NOMO-1 treated with DMSO at 0.1 percent for 48 hours (cell line): ENCODE measurements around the gene CCL17.
A peak's percentile ranks its signal among the peaks of the same experiment; 100 is the strongest.
"Not testable (repeated sequence)": the region's sequence is repeated elsewhere in the genome, so short reads cannot be mapped to it uniquely, and the experiment has no call there.

Experiments
- DNase-seq: peaks from one replicate; lab custom pipeline; 2025; ENCODE audit not compliant: unreplicated experiment; lab: John Stamatoyannopoulos, UW

CCL17 gene

DNA sequence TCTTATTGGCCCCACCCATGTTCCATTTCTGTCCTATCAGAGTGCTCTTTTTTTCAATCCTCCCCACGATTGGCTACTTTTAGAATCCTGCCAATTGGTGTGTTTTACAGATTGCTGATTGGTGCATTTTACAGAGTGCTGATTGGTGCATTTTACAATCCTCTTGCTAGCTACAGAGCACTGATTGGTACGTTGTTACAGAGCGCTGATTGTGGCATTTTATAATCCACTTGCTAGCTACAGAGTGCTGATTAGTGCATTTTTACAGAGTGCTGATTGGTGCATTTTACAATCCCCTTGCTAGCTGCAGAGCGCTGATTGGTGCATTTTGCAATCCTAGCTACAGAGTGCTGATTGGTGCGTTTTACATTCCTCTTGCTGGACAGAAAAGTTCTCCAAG, 9.5 kb upstream of the CCL17 start:
- DNase-seq = no peak

DNA sequence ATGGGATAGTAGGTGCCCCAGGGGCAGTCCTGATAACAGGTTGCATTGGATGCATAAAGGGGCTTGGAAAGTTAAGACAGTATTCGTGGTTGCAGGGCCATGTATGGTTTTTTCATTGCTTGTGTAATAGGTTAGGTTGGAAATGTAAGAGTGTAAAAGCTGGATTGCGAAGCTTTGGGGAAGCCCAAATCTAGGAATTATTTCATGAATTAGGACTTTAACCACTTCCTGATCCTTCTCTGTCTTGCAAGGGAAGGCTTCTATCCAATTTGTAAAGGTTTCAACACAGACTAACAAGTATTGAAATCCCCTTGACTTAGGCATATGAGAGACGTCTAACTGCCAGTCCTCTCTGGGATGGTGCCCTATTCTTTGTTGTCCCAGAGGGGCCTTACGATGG, 7.8 kb upstream of the CCL17 start:
- no peak for DNase-seq

DNA sequence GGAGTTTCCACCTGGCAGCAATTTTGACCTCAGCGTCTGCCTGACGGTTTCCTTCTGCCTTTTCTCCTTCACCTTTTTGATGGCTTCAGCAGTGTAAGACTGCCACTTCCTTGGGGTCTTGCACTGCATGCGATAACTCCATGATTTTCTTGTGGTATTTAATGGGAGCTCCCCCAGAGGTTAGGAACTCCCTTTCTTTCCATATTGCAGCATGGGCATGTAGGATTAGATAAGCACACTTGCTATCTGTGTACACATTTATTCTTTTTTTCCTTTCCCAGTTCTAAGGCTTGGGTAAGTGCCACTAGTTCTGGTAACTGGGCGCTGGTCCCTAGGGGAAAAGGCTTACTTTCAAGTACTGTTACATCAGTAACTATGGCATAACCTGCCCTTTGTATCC, 7.1 kb upstream of the CCL17 start:
- DNase-seq = not testable (repeated sequence)

DNA sequence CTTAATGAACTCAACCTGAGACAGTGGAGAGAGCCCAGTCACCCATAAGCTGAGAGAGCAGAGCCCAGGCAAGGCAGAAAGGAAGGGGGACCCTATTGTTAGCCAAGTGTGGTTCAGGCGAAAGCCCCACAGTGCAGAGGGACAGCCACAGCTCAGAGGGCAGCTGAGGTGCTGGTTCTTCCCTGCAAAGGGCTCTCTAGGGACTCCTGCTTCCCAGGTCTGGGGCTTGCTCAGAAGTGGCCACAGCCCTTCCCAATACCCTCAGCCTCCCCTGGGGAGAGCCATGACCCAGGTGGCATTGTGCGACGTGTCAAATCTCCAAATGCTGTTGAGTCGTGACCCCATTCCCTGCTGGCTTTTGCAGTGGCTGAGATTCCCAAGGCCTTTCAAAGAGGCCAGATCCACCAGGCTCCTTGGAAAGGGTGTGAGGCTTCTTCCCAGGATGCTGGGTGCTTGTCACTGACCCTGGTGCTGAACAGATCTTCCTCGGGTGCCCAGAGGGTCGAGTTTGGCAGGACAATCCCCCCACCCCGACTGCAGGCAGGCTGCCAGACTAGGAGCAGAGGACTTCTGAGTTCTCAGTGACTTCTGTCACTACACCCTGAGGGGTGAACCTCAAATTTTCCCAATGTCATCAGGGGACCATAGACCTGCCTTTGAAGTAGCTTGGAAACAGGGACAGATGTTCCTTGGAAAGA, 2.5 kb upstream of the CCL17 start:
- DNase-seq = no peak

DNA sequence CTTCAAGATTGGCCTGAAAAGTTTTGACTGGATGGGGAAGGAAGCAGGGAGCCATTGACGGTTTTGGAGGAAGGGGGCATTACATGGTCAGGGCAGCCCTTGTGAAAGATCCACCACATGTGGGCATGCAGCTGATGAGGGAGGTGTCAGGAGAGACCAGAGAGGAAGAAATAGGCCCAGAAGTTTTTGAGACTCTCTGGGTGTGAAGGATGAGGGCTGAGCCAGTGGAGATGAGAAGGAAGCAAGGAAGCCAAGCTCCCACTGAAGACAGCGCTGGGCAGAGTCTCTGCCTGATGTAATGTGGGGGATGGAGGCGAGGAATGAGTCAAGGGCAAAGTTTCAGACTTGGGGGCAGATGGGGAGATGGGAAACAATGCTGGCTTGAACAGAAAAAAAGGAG, 530 bp downstream of the CCL17 start:
- no peak for DNase-seq

DNA sequence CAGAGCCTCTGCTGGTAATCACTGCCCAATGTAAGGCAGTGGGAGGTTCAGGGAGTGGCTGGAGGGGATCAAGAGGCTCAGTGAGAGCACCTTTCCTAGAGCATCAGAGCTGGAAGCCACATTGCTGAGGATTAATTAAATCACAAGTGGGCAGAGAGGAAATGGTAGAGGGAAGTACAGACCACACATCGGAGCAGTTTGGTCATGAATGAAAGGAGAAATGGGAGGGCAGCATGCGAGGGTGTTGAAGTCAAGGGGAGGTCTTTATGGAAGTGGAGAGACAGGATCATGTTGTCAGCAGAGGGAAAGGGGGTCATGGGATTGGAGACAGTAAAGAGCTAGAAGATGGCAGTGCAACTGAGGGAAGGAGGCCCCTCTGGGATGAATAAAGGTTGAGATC, 2.3 kb downstream of the CCL17 start:
- peak; percentile 65 for DNase-seq

DNA sequence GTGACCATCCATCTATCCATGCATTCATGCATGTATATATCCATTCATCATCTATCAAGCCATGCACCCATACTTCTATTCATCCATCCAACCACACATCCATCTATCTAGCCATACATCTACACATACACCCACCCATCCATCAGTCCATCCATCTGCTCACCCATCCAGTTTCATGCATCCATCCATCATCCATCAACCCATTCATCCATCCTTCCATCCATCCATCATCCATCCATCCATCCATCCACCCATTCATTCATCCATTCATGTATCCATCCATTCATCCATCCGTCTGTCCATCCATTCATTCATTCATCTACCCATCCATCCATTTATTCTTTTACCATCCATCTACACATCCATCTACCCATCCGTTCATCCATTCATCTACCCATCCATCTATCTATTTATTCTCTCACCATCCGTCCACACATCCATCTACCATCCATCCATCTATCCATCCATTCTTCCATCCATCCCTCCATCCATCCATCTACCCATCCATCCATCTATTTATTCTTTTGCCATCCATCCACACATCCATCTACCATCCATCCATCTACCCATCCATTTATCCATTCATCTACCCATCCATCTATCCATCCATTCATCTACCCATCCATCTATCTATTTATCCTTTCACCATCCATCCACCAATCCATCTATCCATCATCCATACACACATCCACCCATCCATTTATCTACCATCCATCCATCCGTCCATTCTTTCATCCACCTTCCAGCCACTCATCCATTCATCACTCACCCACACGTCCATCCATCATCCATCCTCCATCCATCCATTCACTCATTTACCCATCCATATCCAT, 3.2 kb downstream of the CCL17 start:
- no peak for DNase-seq

DNA sequence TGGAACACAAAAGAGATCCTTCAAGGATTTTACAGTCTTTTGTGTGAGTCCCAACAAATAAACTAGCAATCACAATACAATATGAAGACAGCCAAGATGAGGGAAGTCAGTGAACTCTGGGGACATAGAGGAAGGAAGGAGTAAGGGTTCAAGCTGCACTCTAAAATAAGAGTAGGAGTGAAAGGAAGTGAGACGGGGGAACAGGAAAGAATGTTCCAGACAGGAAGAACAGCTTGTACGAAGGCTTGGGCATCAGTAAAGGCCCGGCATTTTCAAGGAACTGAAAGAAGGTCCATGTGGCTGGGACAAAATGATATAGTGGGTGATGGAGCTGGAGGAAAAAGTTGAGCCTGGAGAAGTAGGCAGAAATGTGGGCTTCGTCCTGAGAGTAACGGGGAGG, 4.5 kb downstream of the CCL17 start:
- no peak for DNase-seq

DNA sequence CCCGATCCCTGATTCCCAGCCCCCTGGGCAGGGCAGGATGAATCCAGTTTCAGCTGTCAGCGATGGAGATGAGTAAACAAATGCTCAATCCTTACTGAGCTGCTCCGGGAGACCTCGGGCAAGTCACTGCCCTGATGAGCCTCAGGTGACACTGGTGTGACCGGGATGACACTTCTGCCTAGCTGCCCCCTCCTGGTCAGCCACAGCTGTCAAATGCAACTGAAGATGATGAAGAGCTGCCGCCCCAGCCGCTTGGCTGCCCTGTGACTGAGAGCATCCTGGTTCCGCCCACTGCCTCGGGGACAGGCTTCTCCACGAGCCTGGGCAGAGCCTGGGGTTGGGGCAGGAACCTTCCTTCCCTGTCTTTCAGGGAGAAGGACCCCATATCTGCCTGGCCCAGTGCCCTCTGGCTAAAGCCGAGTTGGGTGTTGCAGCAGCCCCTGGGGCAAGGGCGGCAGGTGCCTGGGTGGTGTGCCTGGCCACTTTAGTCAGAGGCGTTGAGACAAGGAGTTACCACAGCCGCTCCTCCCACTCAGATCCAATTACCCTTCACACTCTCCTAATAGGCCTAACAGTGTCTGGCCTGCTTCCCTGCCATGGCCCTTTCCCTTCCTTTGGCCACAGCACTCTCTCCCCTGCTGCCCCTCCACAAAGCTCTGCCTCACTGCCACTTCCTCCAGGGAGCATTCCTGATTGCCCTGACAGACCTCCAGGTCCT, 5.5 kb downstream of the CCL17 start:
- no peak for DNase-seq

DNA sequence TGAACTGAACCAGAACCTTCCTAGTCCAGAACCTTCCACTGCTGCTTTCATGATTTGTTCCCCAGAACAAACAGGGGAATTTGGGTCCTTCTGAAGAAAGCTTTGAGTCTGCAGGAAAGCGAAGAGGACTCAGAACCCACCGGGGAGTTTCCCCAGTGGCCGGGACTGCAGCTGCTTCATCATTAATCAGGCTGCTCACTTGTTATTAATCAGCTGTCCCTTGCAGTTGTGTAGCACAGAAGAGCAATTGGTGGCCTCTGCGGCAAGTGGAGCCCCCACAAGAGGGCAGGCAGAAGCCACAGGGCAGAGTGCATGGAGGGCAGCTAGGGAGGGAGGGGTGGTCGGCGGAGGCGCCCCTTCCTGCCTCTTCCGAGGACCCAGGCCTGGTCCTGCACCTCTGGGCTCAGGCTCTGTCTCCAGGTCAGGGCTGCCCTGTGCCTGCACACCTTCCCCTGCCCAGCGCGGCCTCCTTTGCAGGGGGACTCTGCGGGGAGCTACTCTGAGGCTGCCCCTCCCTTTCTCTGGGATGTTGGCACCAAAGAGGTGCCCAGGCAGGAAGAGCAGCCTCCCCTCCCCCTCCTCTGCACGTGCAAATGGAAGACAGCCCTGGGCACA, 6.9 kb downstream of the CCL17 start:
- DNase-seq = no peak

DNA sequence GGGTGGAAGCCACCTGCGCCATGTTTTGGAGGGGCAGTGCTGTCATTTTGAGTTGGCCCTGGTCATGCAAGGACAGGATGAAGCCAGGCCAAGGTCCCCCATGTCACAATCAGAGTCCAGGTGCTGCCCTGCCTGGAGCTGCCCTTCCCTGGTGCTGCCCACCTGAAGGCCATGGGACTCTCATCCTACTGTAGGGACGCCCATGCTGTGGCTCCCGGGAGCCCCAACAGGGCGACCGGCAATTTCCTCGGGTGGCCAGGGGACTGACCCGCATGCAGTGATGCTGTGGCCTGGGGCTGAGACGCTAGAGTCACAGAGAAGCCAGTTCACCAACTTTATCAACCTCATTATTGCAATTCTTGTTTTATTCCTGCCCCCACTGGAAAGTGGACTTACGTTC, 8.0 kb downstream of the CCL17 start:
- no peak for DNase-seq

DNA sequence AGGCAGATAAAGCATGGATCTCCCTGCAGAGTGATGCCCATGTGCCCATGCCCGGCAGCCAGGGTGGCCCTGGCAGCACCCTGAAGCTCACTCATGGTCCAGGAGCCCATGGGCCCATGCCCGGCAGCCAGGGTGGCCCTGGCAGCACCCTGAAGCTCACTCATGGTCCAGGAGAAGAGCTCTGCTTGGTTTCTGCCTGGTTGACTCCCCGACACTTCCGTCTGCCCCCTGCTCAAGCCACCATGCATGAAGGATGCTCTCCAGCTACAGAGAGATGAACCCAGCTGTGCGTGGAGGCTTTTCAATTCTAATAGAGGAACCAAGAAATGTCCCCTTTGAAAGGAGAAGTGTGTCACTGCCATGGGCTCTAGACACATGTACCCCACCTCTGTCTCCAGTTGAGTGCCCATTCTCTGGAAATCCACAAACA, 8.7 kb downstream of the CCL17 start:
- DNase-seq = no peak

DNA sequence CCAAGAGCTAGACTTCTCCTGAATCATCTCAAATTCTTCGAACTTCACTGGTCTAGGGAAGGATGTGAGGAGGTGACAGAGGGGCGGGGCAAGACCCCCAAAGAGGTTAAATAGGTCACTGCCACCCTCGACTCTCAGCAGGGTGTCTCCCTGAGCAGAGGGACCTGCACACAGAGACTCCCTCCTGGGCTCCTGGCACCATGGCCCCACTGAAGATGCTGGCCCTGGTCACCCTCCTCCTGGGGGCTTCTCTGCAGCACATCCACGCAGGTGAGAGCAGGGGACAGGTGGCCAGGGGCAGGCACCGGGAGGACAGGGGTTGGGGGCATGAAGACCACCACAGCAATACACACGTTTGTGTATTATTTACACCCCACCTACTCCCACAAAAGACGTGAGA, 9.2 kb downstream of the CCL17 start:
- no peak for DNase-seq

DNA sequence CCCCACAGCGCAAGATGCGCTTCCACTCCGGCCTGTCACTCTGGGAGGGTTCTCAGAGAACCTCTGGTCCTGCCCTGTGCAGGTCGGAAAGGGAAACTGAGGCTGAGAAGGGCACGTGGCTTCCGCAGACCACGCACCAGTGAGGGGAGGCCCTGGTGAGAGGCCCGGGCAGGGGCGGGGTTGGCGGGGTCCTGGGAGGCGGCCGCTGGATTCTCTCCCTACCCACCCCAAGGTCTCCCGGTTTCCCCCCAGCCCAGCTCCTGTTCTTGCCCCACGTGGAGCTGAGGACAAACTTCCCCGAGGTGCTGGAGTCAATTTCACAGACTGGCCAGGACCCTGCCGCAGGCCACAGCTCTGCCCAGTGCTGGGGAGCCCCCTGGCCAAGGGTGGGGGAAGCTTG, 11.5 kb downstream of the CCL17 start:
- DNase-seq = no peak

DNA sequence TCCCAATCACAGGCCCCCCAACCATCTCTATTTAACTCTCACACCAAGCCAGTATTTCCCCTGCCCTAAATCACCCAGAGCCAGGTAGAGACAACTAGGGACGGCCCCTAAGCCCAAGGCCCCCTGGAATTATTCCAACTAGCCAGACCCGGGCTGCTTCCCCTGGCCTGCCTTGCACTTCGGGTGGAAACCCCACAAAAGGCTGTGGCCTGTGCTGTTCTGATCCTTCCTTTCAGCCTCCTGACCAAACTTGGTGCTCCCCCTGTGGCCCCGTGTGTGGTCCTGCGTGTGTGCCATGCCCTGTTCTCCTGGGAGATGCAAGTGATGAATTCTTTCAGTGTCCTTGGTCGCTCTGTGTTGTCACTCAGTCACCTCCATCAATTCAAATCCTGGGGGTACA, 14.9 kb downstream of the CCL17 start:
- DNase-seq = no peak

DNA sequence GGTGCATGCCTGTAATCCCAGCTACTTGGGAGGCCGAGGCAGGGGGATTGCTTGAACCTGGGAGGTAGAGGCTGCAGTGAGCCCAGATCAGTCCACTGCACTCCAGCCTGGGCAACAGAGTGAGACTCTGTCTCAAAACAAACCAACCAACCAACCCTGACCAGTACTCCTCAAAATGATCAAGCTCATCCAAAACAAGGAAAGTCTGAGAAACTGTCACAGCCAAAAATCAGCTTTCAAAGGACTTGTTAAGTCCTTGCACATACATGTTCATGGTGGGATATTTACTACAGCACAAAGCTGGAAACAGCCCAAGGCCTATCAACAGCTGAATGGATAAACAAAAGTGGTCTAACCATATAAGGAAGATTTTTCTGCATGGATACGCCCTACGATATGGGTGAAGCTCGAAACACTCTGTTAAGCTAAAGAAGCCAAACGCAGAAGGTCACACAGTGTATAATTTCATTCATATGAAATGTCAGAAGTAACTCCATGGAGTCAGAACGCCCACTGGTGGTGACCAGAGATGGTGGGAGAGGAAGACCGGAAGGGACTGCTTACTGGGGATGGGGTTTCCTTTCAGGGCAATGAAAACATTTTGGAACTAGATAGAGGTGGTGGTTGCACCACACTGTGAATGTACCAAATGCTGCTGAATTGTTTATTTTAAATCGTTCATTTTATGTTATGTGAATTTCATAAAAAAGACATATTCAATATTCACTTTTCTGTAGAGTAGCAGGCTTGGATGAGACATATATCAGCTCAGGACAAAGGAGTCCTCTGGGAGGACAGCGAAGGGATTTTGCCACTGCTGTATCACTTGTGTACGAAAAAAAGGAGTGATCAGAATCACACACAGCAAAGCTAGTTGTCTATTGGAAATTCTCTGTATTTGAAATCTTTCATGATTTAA, 17.7 kb downstream of the CCL17 start:
- DNase-seq = peak; percentile 42

DNA sequence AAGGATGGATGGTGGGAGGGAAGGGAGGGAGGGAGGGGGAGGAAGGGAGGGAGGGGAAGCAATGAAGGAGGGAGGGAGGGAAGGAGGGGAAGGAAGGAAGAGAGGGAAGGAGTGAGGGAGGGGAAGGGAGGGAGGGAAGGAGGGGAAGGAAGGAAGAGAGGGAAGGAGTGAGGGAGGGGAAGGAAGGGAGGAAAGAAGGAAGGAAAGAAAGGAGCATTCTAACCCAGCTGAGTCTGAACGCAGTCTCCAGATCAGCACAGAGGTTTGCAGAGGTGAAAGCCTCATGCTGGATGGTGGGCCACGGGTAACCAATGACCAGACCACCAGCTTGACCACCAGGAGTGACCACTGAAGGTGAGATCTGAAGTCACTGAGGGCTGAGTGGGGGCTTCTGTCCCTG, 18.6 kb downstream of the CCL17 start:
- DNase-seq = no peak

DNA sequence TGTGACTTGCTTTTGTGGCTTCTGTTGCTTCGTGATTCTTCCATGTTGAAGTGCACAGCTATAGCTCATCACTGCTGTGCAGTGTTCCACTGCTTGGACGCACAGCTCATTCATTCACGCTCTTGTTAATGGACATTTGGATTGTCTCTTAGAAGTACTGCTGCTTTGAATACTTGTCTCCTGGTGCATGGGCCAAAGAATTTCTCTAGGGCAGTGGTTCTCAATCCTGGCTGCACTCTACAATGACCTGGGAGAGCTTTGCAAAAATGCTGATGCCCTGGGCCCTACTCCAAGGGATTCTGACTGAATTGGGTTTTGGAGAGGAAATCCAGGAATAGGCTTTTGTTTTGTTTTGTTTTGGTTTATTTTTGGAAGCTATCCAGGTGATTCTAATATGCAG, 20.0 kb downstream of the CCL17 start:
- DNase-seq = no peak

DNA sequence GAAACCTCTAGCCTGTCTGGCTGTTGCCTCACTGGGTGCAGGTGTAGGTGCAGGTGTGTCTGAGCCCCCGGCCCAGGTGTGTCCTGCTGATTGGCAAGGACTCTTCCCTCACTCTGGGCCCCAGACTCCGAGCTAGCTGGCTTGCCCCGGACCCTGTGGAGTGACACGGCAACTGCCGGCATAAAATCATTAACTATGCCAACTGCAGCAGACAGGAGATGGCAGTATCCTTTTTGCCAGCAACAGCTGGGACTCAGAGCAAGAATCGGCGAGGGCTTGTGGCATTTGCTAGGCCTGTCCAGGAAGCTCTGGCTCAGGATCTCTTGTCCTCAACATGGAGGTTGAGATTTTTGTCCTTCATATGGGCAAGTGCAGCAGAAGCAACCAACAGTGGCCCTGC, 21.8 kb downstream of the CCL17 start:
- no peak for DNase-seq

DNA sequence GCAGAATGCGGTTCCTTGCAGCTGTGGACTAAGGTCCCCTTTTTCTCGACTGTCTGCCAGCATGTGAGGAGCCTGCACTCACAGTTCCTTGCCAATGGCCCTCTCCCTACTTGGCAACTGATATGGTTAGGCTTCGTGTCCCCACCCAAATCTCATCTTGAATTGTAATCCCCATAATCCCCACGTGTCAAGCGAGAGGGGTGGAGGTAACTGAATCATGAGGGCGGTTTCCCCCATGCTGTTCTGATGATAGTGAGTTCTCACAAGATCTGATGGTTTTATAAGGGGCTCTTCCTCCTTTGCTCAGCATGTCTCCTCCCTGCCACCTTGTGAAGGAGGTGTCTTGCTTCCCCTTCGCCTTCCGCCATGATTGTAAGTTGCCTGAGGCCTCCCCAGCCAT, 22.7 kb downstream of the CCL17 start:
- DNase-seq = no peak

DNA sequence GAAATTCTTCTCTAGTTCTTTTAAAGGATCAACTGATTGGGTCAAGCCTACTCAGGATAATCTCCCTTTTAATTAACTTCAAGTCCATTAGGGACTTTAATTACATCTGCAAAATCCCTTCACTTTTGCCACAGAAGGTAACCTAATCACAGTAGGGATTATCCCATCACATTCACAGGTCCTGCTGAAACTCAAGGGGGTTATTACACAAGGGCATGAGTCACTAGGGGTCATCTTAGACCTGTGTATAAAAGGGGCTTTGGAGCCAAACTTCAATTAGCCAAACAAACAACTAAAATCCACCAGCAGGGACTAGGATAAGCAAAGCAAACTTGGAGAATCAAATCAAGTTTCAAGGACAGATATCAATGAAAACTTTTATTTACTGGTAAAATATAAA, 23.3 kb downstream of the CCL17 start:
- no peak for DNase-seq
